Nephron (organoid): Measurements from ENCODE around the gene ZNF511.

Experiments used
- H3K27ac Mint-ChIP-seq, 3 experiments: 2 replicates each; pipeline ENCODE4 v1.8.0; 2020; ENCODE audit warnings: mixed read lengths in 3 of 3, mild to moderate bottlenecking in 2 of 3, moderate library complexity in 1 of 3
- H3K27me3 Mint-ChIP-seq: 2 replicates; pipeline ENCODE4 v1.8.0; 2021; ENCODE audit warnings: low read depth, mild to moderate bottlenecking, moderate library complexity, mixed read lengths
- H3K36me3 Mint-ChIP-seq: 2 replicates; pipeline ENCODE4 v1.8.0; 2020; ENCODE audit warnings: low read depth, mixed read lengths
- H3K4me1 Mint-ChIP-seq: 2 replicates; pipeline ENCODE4 v1.8.0; 2020; ENCODE audit warnings: mixed read lengths
- H3K4me3 Mint-ChIP-seq, 3 experiments: 2 replicates each; pipeline ENCODE4 v1.8.0; 2020; ENCODE audit warnings: mild to moderate bottlenecking in 3 of 3, mixed read lengths in 3 of 3, moderate library complexity in 2 of 3
- H3K9me3 Mint-ChIP-seq: 2 replicates; pipeline ENCODE4 v1.8.0; 2020; ENCODE audit warnings: mixed read lengths
- TF ChIP-seq, protein P1 (sequence below), 3 experiments: fragments of 200-600 bp; sonication (generic); IDR thresholded peaks; one replicate each; pipeline ENCODE4 v1.5.0; 2021; ENCODE audit warnings: antibody characterized with exemption in 3 of 3; ENCODE audit not compliant: unreplicated experiment in 3 of 3

ZNF511 gene

DNA sequence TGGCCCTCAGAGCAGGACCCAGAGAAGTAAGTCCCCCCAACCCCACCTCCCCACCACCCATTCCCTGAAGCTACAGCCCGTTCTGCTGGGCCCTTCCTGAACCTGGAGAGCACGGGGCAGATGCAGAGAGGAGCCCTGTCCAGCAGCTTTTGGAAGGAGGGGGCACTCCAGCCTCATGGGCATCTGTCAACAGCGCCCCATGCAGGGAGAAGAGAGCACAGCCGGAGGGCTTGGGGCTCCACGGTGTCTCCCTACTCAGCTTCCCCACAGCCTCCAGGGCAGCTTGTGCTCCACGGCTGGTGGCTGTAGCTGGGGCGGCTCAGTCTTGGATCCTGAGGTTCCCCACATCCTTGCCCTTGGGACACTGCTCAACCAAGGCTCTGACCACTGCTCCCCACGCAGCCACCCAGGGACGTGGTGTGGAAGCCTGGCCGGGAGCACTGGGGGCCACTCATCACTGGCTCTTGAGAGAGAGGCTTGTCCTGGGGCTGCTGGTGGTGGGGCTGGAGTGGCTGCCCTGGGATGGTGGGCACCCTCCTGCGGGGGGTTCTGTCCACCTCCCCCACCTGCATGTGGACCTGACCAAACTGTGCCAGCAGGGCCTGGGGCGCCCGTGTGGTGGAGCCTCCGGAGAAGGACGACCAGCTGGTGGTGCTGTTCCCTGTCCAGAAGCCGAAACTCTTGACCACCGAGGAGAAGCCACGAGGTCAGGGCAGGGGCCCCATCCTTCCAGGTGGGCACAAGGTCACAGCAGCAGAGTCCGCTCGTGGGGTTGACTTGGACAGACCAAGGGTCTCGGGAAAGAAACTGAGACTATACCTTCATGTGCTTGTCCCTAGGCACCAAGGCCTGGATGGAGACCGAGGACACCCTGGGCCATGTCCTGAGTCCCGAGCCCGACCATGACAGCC lies 42.9 kb downstream of the ZNF511 start:
- Mint-ChIP-seq H3K27ac (no peak overlapping the region), H3K36me3 (no peaks in the 10 kb centered on the region), H3K4me3 (no peak overlapping the region), H3K4me1 (no peaks in the 10 kb centered on the region), H3K9me3 (no peaks in the 10 kb centered on the region), H3K27me3 (no peaks in the 10 kb centered on the region)
- TF ChIP-seq, protein P1, sequence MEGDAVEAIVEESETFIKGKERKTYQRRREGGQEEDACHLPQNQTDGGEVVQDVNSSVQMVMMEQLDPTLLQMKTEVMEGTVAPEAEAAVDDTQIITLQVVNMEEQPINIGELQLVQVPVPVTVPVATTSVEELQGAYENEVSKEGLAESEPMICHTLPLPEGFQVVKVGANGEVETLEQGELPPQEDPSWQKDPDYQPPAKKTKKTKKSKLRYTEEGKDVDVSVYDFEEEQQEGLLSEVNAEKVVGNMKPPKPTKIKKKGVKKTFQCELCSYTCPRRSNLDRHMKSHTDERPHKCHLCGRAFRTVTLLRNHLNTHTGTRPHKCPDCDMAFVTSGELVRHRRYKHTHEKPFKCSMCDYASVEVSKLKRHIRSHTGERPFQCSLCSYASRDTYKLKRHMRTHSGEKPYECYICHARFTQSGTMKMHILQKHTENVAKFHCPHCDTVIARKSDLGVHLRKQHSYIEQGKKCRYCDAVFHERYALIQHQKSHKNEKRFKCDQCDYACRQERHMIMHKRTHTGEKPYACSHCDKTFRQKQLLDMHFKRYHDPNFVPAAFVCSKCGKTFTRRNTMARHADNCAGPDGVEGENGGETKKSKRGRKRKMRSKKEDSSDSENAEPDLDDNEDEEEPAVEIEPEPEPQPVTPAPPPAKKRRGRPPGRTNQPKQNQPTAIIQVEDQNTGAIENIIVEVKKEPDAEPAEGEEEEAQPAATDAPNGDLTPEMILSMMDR (IDR thresholded peaks at IDR 0.05; ENCODE audit: unreplicated experiment in 3 of 3): no peak

DNA sequence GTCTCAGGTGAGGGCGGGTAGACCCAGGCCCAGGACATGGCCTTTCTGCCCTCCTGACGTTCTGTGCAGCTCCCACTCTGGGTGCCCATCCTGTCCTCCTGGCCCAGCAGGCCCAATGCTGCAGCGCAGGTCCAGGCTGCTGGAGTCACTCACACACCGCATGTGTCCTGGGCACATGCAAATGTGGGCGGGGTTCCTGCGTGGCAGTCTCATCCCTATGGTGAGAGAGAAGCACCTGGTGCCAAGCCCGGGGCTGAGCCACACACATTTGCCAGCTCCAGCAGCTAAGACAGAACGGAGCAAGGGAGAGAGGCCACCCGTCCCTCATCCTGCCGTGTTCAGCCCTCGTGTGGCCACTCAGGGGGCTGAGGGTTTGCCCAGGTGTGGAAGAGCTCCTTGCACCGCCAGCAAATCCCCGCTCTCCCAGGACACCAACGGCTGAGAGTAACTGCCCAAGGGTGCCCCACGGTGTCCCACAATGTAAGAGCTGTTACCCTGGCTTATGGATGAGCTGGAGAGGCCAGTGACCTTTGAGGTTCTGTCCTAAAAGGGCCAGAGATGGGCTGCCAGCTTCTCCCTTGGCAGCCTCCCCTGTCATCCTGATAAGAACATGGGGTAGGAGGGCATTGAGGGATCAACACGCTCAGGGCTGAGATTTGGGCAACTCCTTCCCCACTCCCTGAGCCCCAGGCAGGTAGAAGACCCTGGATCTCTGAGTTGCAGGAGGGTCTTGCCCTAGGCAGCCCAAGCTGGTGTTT lies 44.7 kb downstream of the ZNF511 start:
- no peak overlapping the region for H3K4me3 Mint-ChIP-seq
- H3K27ac Mint-ChIP-seq: no peak overlapping the region
- no peaks in the 10 kb centered on the region for H3K27me3 Mint-ChIP-seq
- no peaks in the 10 kb centered on the region for H3K9me3 Mint-ChIP-seq
- H3K4me1 Mint-ChIP-seq: no peaks in the 10 kb centered on the region
- H3K36me3 Mint-ChIP-seq: no peaks in the 10 kb centered on the region
- TF ChIP-seq, protein P1 (IDR thresholded peaks at IDR 0.05; ENCODE audit: unreplicated experiment in 3 of 3): no peak

DNA sequence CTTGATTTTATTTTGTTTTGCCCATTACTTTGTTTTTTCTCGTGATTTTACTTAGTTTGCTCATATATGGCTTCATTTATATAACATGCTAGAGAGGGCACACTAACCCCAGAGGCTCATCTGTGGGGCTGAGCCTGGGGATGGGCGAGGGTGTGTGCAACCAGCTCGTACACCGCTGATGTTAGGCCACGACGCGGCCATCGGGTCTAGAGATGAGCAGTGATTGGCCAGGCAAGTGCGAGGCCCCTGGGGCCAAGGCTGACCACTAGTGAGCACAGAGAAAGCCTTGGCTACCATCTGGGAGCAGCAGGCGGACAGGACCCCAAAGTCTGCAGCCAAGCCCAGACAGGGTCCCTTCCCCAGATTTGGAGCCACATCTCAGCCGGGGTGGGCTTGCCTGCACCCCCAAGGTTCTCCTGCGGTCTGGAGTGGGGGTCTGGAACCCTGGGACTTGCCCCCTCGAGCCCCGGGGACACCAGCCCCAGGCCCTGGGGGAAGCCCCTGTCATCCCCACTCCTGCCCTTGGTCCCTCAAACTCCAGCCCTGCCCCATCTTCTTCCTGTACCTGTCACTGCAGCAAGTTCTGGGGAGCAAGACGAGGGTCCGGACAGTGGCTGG lies 45.4 kb downstream of the ZNF511 start:
- TF ChIP-seq, protein P1 (IDR thresholded peaks at IDR 0.05; ENCODE audit: unreplicated experiment in 3 of 3): no peak

DNA sequence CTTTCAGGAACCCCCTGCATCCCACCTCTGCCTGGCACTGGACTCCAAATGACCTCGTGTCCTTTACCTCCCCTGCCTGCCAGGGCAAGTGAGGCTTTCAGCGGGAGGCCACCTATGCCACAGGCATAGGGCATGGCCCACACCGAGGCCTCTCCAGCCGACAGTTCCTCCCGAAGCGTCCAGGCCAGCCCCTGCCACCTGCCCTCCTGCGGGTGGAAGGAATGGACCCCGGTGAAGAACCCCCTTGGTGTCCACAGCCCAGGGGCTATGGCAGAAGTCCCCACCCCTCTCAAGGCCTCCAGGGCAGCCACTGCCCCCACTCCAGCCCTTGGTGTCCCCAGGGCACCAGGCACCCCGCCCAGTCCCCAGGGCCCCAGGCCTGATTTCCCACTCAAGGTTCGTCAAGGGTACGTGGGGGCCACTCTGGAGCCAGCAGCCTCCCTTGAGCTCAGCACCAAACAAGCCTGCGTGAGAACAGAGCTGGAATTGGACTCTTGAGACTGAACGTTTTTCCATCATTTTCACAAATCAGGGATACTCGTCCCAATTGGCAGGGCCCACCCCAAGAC lies 46.0 kb downstream of the ZNF511 start:
- H3K4me1 Mint-ChIP-seq: peaks cover under 1% of the 10 kb centered on the region
- no peak overlapping the region for H3K27ac Mint-ChIP-seq
- H3K36me3 Mint-ChIP-seq: no peaks in the 10 kb centered on the region
- H3K27me3 Mint-ChIP-seq: no peaks in the 10 kb centered on the region
- no peak overlapping the region for H3K4me3 Mint-ChIP-seq
- no peaks in the 10 kb centered on the region for H3K9me3 Mint-ChIP-seq
- TF ChIP-seq, protein P1 (IDR thresholded peaks at IDR 0.05; ENCODE audit: unreplicated experiment in 3 of 3): no peak

More for the DNA sequence above, 45.4 kb downstream of the ZNF511 start:
- Mint-ChIP-seq H3K36me3 (no peaks in the 10 kb centered on the region), H3K27me3 (no peaks in the 10 kb centered on the region), H3K27ac (no peak overlapping the region), H3K4me1 (no peaks in the 10 kb centered on the region), H3K4me3 (no peak overlapping the region), H3K9me3 (no peaks in the 10 kb centered on the region)

DNA sequence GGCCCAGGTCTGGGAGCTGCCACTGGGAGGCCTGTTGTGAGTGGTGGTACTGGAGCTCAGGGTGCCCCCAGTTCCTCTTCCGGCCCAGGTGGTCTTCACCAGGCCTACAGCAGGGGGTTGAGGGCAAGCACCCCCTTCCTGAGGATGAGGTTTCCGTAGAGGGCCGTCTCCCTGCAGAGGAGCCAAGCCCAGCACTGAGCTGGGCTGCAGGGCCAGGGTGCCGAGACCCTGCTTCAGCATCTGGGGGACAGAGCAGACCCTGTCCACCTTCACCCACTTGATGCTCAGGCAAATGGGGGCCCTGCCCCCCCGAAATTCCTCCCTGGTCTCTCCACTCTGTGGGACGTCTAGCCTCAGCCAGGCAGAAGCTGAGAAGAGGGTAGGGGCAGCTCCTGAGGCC lies 46.6 kb downstream of the ZNF511 start:
- Mint-ChIP-seq H3K9me3 (no peaks in the 10 kb centered on the region), H3K27me3 (no peaks in the 10 kb centered on the region), H3K27ac (no peak overlapping the region), H3K36me3 (no peaks in the 10 kb centered on the region), H3K4me1 (peaks cover 5% of the 10 kb centered on the region), H3K4me3 (no peak overlapping the region)
- TF ChIP-seq, protein P1 (IDR thresholded peaks at IDR 0.05; ENCODE audit: unreplicated experiment in 3 of 3): no peak
